HCT116 (cell line): Measurements from ENCODE around the gene CBX7.

Experiments used
- CTCF ChIP-seq, 3 experiments: fragments of 200-600 bp in 1 of 3; sonication (generic) in 1 of 3; IDR thresholded peaks in 2 of 3; conservative IDR thresholded peaks in 1 of 3; 2 replicates each; pipeline ENCODE4 v1.5.1; 2012 to 2017; ENCODE audit warnings: low read depth in 2 of 3, low read length in 2 of 3, antibody characterized with exemption in 1 of 3, borderline replicate concordance in 1 of 3, control low read depth in 1 of 3, mild to moderate bottlenecking in 1 of 3, mixed read lengths in 1 of 3, mixed run types in 1 of 3, moderate library complexity in 1 of 3; ENCODE audit not compliant: insufficient read depth in 1 of 3
- ELF1 ChIP-seq: IDR thresholded peaks from 2 replicates; pipeline ENCODE4 v1.6.1; 2012; ENCODE audit warnings: low read depth, borderline replicate concordance
- EZH2 ChIP-seq: fragments of 200-600 bp; sonication (generic); IDR thresholded peaks from 2 replicates; pipeline ENCODE4 v1.6.1; 2017; ENCODE audit warnings: antibody characterized with exemption, mixed run types
- FOSL1 ChIP-seq: IDR thresholded peaks from 2 replicates; pipeline ENCODE4 v1.6.1; 2012; ENCODE audit warnings: low read depth
- POLR2A ChIP-seq: IDR thresholded peaks from 2 replicates; pipeline ENCODE4 v1.7.0; 2011; ENCODE audit warnings: borderline replicate concordance; ENCODE audit not compliant: insufficient read depth, insufficient read length; ENCODE audit errors: extremely low read depth
- RAD21 ChIP-seq: IDR thresholded peaks from 2 replicates; pipeline ENCODE4 v1.6.1; 2012; ENCODE audit warnings: low read depth, mild to moderate bottlenecking
- REST ChIP-seq: IDR thresholded peaks from 2 replicates; pipeline ENCODE4 v1.6.1; 2012; ENCODE audit warnings: low read depth
- SIN3A ChIP-seq: IDR thresholded peaks from 2 replicates; pipeline ENCODE4 v1.6.1; 2012; ENCODE audit warnings: low read depth
- ZNF274 ChIP-seq: fragments of 200-500 bp; sonication (Bioruptor generic); IDR thresholded peaks from 2 replicates; pipeline ENCODE4 v1.6.1; 2014; ENCODE audit warnings: mild to moderate bottlenecking, low read depth, low read length, inconsistent platforms
- TF ChIP-seq, protein P1 (sequence below): IDR thresholded peaks from 2 replicates; pipeline ENCODE4 v1.6.1; 2012

DNA sequence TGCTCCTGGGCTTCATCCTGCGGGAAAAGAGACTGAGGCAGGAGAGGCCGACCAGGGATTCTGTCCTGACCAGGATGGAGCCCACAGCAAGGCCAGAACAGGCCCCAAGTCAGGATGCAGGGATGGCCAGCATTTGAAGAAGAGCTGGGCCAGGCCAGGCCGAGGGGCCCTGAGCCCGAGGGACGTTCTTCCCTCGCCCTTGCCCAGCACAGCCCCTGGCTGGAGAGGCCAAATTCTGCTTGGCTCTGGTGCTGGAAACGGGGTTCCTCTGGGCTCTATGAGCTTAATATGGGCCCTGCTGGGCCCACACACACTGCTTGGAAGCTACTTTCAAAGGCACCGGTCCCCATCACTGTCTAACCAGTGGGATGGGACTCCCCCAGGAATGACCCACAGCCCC lies 67.8 kb downstream of the CBX7 start:
- TF ChIP-seq CTCF (IDR thresholded peaks at IDR 0.05 in 2 of 3, conservative IDR thresholded peaks at IDR 0.05 in 1 of 3; ENCODE audit: borderline replicate concordance in 1 of 3, insufficient read depth in 1 of 3, low read depth in 2 of 3, low read length in 2 of 3) = no peak
- no peak for TF ChIP-seq REST
- TF ChIP-seq EZH2 = no peak
- no peak for TF ChIP-seq SIN3A
- no peak for TF ChIP-seq ELF1
- TF ChIP-seq, protein P1, sequence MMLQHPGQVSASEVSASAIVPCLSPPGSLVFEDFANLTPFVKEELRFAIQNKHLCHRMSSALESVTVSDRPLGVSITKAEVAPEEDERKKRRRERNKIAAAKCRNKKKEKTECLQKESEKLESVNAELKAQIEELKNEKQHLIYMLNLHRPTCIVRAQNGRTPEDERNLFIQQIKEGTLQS = no peak
- no peak for TF ChIP-seq FOSL1
- TF ChIP-seq RAD21 = no peak
- TF ChIP-seq ZNF274 = no peak
- no peak for TF ChIP-seq POLR2A
